NK-92 treated with Interleukin-12 subunit alpha and Interleukin-12 subunit beta, amount 100 ng/mL, for 24 hours (cell line): ENCODE data around the gene SRGAP1.

ENCODE experiments used
- DNase-seq: peaks from one replicate; lab custom pipeline; 2025; lab: John Stamatoyannopoulos, UW

The SRGAP1 gene

GRCh38 chr12:63844391-63845341, at the start of gene SRGAP1:
Gene SRGAP1, plus strand, starts transcription at chr12:63844700. Its CDS starts 117 bp downstream, at chr12:63844817.
- DNase-seq: no peak

- DNase-seq: no peak
Measured at GRCh38 chr12:63795032-63795687, 49.3 kb upstream of the SRGAP1 start.

GRCh38 chr12:63795944-63796343, 48.6 kb upstream of the SRGAP1 start:
- DNase-seq: no peak

GRCh38 chr12:63802012-63802608, 42.4 kb upstream of the SRGAP1 start:
- no peak for DNase-seq

GRCh38 chr12:63804746-63805145, 39.8 kb upstream of the SRGAP1 start:
- no peak for DNase-seq

- DNase-seq: no peak
Measured at GRCh38 chr12:63805704-63806672, 38.5 kb upstream of the SRGAP1 start.

- no peak for DNase-seq
Measured at GRCh38 chr12:63808631-63809030, 35.9 kb upstream of the SRGAP1 start.

GRCh38 chr12:63809566-63809965, 34.9 kb upstream of the SRGAP1 start:
- DNase-seq: no peak

- DNase-seq: no peak
Measured at GRCh38 chr12:63811334-63811733, 33.2 kb upstream of the SRGAP1 start.

- DNase-seq: no peak
Measured at GRCh38 chr12:63811755-63812154, 32.7 kb upstream of the SRGAP1 start.

- DNase-seq: no peak
Measured at GRCh38 chr12:63814146-63814772, 30.2 kb upstream of the SRGAP1 start.

GRCh38 chr12:63815482-63815852, 29.0 kb upstream of the SRGAP1 start:
- DNase-seq: no peak

- no peak for DNase-seq
Measured at GRCh38 chr12:63816031-63816430, 28.5 kb upstream of the SRGAP1 start.

GRCh38 chr12:63820427-63820826, 24.1 kb upstream of the SRGAP1 start:
- no peak for DNase-seq

- no peak for DNase-seq
Measured at GRCh38 chr12:63821781-63822251, 22.7 kb upstream of the SRGAP1 start.

- DNase-seq: no peak
Measured at GRCh38 chr12:63822352-63822751, 22.1 kb upstream of the SRGAP1 start.

- DNase-seq: no peak
Measured at GRCh38 chr12:63823040-63823439, 21.5 kb upstream of the SRGAP1 start.

- no peak for DNase-seq
Measured at GRCh38 chr12:63826006-63826585, 18.4 kb upstream of the SRGAP1 start.

- DNase-seq: no peak
Measured at GRCh38 chr12:63828867-63829266, 15.6 kb upstream of the SRGAP1 start.

- no peak for DNase-seq
Measured at GRCh38 chr12:63836046-63836445, 8.5 kb upstream of the SRGAP1 start.

GRCh38 chr12:63836936-63837335, 7.6 kb upstream of the SRGAP1 start:
- no peak for DNase-seq
